ENCODE data around the gene HES3.

GRCh38 chr1:6278263-6278662 lies 34.3 kb downstream of the HES3 start:
- no peak for TF ChIP-seq EZH2 (IDR thresholded peaks at IDR 0.05; ENCODE audit: borderline replicate concordance, low read depth, low read length, poor library complexity, severe bottlenecking)
- TF ChIP-seq, protein P1, sequence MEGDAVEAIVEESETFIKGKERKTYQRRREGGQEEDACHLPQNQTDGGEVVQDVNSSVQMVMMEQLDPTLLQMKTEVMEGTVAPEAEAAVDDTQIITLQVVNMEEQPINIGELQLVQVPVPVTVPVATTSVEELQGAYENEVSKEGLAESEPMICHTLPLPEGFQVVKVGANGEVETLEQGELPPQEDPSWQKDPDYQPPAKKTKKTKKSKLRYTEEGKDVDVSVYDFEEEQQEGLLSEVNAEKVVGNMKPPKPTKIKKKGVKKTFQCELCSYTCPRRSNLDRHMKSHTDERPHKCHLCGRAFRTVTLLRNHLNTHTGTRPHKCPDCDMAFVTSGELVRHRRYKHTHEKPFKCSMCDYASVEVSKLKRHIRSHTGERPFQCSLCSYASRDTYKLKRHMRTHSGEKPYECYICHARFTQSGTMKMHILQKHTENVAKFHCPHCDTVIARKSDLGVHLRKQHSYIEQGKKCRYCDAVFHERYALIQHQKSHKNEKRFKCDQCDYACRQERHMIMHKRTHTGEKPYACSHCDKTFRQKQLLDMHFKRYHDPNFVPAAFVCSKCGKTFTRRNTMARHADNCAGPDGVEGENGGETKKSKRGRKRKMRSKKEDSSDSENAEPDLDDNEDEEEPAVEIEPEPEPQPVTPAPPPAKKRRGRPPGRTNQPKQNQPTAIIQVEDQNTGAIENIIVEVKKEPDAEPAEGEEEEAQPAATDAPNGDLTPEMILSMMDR (conservative IDR thresholded peaks at IDR 0.05; ENCODE audit: low read depth, low read length) = no peak
